Activated CD4-positive, alpha-beta T cell treated with anti-CD3 and anti-CD28 coated beads, Interleukin-2, amount 50 U/mL, for 1 hour (primary cell): ENCODE data around the gene SCRN1.
A peak's percentile ranks its signal among the peaks of the same experiment; 100 is the strongest.

ENCODE experiments used
- DNase-seq: peaks from one replicate; pipeline ENCODE4 v3.0.0-alpha.2; 2020

SCRN1 gene

GRCh38 chr7:29885626-29886025 is 104.0 kb downstream of the SCRN1 start:
- no peak for DNase-seq

- no peak for DNase-seq
Measured at GRCh38 chr7:29884399-29885272, 105.0 kb downstream of the SCRN1 start.

DNA sequence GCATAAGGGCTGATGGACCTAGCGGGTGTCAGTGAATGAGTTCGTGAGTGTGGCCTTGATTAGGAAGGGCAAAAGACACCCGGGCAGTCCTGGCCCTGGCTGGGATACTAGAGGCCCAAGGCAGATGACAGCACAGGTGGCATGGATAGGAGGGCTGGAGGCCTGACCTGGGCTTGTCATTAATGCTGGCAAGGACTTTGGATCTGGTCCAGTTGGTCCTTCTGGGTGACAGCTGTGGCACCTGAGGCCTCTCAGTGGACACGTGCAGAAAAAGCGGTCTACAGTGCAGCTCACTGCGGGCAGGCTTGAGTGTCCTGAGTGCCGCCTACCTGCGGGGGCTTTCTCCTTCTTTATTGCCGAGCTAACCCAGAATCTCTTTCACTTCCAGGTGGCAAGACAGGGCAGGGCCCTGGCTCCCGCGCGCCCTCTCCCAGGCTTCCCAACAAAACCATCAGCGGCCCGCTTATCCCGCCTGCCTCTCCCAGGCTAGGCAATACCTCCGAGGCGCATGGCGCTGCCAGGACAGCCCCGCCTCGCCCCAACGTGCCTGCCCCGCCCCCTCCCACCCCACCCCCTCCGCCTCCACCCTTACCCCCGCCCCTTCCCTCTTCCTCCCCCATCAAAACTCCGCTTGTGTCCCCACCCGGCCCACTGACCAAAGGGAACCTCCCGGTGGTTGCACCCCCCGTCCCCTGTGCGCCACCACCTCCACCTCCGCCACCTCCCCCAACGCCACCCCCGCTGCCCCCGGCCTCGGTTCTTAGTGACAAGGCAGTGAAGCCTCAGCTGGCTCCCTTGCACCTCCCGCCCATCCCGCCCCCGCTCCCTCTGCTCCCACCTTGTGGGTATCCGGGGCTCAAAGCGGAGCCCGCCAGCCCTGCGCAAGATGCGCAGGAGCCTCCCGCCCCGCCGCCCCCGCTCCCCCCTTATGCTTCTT is 105.9 kb downstream of the SCRN1 start:
- no peak for DNase-seq

- no peak for DNase-seq
Measured at GRCh38 chr7:29882481-29882880, 107.1 kb downstream of the SCRN1 start.

- no peak for DNase-seq
Measured at GRCh38 chr7:29881724-29882123, 107.9 kb downstream of the SCRN1 start.

GRCh38 chr7:29879609-29880008 is 110.0 kb downstream of the SCRN1 start:
- no peak for DNase-seq

GRCh38 chr7:29878081-29878688 is 111.4 kb downstream of the SCRN1 start:
- peak; percentile 15 for DNase-seq

DNA sequence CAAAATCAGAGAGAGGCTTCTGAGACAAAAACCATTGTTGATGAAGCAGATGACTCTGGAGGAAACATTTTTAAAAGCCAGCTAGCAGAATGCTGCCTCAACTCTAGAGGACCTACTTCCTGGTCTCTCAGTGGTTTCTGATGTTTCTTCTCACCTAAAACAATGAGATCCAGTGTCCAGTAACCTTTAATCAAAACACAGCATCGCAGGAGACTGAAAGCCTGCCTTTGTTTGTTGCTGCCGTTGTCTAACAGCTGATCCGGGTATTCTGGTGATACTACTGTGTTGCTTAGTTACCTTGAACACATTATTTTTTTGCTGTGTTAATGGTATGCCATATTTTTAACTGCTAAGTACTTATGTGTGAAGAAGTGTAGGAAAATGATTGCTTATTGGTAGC is 112.4 kb downstream of the SCRN1 start:
- DNase-seq: no peak

DNA sequence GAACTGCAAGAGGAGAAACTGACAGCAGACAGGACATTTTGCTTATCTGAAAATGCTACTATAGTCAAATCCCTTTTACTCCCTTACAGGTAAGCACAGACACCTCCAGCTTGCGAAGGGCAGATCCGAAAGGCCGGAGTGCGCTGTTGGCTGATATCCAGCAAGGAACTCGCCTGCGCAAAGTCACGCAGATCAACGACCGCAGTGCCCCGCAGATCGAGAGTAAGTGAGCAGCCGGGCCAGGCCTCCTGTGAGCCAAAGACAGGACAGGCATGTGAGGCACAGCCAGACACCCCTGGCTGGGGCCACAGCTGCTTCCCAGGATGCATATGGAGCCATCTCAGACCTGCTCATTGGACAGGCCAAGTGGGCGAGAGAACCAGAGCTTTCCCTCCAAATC is 113.9 kb downstream of the SCRN1 start:
- no peak for DNase-seq

DNA sequence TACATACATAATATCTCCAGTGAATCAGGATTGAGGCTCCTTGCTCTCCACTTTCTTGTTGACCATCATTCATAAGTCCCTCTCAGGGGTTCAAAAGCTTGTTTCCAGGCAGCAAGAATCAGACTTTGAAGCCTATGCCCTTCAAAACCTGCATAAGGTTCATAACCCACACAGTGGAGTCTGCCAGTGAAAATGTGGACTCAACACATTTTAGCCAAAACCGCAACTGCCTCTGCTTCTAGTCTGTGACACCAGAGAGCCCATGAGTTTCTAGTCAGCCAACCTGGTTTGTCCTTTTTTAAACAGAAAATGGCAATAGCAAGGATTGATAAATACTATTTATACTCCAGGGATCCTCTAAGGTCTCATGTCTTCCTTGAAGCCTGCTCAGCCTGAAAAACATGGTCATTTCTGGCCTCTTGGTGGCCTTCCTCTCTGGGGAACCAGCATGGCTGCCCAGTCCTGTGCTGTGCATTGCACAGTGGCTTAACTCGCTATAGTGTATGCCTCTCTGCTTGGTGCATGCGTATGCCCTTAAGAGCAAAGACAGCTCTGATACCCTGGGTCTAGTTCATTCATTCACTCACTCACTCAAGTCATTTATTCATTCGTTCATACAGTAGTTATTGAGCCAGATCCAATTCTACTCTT is 115.8 kb downstream of the SCRN1 start:
- DNase-seq: no peak

- DNase-seq: no peak
Measured at GRCh38 chr7:29871787-29872398, 117.7 kb downstream of the SCRN1 start.
